Dendritic cell treated with granulocyte-macrophage colony-stimulating factor and Interleukin-4, amounts not matched to agents 40 ng/mL and 50 ng/mL, for 4 days (primary cell): ENCODE data around the gene UGT1A9.
"Not testable (repeated sequence)": the region's sequence is repeated elsewhere in the genome, so short reads cannot be mapped to it uniquely, and the experiment has no call there.

ENCODE experiments used
- H3K27ac Mint-ChIP-seq: one replicate; pipeline ENCODE4 v1.8.0; 2022; ENCODE audit warnings: mild to moderate bottlenecking, mixed read lengths
- H3K27me3 Mint-ChIP-seq: one replicate; pipeline ENCODE4 v1.8.0; 2022; ENCODE audit warnings: mild to moderate bottlenecking, mixed read lengths
- H3K36me3 Mint-ChIP-seq: one replicate; pipeline ENCODE4 v1.8.0; 2022; ENCODE audit warnings: low read depth, mixed read lengths
- H3K4me1 Mint-ChIP-seq: one replicate; pipeline ENCODE4 v1.8.0; 2022; ENCODE audit warnings: low read depth, mixed read lengths
- H3K4me3 Mint-ChIP-seq: one replicate; pipeline ENCODE4 v1.8.0; 2022; ENCODE audit warnings: mild to moderate bottlenecking, moderate library complexity, mixed read lengths
- H3K9me3 Mint-ChIP-seq: one replicate; pipeline ENCODE4 v1.8.0; 2022; ENCODE audit warnings: mixed read lengths
- intact Hi-C: fragments of 100-400 bp; cut with micrococcal nuclease; formaldehyde crosslinking; loops from one replicate; pipeline ENCODE4 v1.15.0; 2022

The UGT1A9 gene

GRCh38 chr2:233746475-233747282 is 75.0 kb downstream of the UGT1A9 start:
- Mint-ChIP-seq H3K27ac (no peak overlapping the region), H3K9me3 (peaks cover 24% of the 10 kb centered on the region), H3K4me3 (no peak overlapping the region), H3K27me3 (peaks cover 6% of the 10 kb centered on the region), H3K36me3 (no peaks in the 10 kb centered on the region), H3K4me1 (no peaks in the 10 kb centered on the region)
- intact Hi-C loops, result no loop called here

DNA sequence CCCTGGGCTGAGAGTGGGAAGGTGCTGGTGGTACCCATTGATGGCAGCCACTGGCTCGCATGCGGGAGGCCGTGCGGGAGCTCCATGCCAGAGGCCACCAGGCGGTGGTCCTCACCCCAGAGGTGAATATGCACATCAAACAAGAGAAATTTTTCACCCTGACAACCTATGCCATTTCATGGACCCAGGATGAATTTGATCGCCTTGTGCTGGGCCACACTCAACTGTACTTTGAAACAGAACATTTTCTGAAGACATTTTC is 75.5 kb downstream of the UGT1A9 start:
- H3K27ac Mint-ChIP-seq, result no peak overlapping the region
- no peaks in the 10 kb centered on the region for H3K36me3 Mint-ChIP-seq
- peaks cover 6% of the 10 kb centered on the region for H3K27me3 Mint-ChIP-seq
- H3K9me3 Mint-ChIP-seq, result peaks cover 29% of the 10 kb centered on the region
- no peaks in the 10 kb centered on the region for H3K4me1 Mint-ChIP-seq
- intact Hi-C loops, result no loop called here
- no peak overlapping the region for H3K4me3 Mint-ChIP-seq

DNA sequence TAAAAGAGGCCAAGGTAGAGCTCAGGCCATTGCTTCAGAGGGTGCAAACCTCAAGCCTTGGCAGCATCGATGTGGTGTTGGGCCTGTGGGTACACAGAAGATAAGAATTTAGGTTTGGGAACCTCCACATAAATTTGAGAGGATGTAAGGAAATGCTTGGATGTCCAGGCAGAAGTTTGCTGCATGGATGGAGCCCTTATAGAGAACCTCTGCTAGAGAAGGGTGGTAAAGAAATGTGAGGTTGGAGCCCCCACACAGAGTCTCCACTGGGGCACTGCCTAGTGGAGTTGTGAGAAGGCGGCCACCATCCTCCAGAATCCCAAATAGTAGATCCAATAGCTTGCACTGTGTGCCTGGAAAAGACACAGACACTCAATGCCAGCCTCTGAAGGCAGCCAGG is 79.0 kb downstream of the UGT1A9 start:
- H3K9me3 Mint-ChIP-seq, result peaks cover 29% of the 10 kb centered on the region
- H3K27me3 Mint-ChIP-seq, H3K27ac Mint-ChIP-seq, H3K4me3 Mint-ChIP-seq, H3K4me1 Mint-ChIP-seq, H3K36me3 Mint-ChIP-seq, intact Hi-C loops: not testable (repeated sequence)

DNA sequence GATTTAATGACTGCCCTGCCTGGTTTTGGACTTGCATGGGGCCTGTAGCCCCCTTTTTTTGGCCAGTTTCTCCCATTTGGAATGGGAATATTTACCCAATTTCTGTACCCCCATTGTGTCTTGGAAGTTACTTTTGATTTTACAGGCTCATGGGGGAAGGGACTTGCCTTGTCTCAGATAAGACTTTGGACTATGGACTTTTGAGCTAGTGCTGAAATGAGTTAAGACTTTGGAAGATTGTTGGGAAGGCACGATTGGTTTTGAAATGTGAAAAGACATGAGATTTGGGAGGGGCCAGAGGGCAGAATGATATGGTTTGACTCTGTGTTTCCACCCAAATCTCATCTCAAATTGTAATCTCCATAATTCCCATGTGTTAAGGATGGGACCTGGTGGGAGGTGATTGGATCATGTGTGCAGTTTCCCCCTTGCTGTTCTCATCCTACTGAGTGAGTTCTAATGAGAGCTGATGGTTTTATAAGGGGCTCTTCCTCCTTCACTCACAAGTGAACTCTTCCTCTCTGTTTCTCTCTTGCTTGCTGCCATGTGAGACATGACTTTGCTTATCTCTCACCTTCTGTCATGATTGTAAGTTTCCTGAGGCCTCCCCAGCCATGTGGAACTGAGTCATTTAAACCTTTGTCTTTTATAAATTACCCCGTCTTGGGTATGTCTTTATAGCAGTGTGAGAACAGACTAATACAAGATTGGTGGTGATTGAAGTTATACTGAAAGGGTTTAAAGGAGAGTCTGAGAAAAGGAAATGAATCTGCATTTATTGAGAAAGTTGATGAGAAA is 79.7 kb downstream of the UGT1A9 start:
- peaks cover 29% of the 10 kb centered on the region for H3K9me3 Mint-ChIP-seq
- H3K27me3 Mint-ChIP-seq, H3K36me3 Mint-ChIP-seq, H3K4me3 Mint-ChIP-seq, H3K27ac Mint-ChIP-seq, intact Hi-C loops, H3K4me1 Mint-ChIP-seq: not testable (repeated sequence)

DNA sequence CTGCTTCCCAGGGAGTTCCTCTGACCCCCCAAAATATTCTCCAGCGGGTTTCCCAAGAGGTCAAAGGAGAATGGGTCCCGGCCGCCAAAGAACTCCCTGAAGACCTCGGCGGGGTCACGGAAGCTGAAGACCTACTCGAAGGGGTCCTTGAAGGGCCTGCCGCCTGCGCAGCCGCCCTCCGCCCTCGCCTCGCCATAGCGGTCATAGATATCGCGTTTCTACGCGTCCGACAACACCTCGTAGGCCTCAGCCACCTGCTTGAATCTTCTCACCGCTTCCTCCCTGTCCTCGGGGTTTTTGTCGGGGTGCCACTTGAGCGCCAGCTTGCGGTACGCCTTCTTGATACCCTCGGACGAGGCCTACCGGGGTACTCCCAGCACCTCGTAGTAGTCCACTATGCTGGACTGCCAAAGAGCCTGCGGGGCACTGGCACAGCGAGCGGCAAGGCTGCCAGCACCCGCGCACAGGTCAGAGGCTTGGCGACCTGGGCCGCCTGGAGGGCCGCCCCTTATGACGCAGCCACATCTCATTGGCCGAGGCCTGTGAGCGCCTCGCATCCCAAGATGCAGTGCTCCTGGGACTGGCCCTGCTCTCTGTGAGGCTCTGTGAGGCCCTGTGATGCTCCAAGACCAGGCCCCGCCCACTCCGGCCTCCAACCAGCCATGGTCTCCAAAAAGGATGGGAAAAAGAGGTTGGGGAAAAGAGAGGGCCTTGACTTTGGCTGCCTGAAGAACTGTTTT is 83.3 kb downstream of the UGT1A9 start:
- H3K9me3 Mint-ChIP-seq, result peaks cover 21% of the 10 kb centered on the region
- intact Hi-C loops, result no loop called here
- H3K27ac Mint-ChIP-seq, result no peak overlapping the region
- no peaks in the 10 kb centered on the region for H3K36me3 Mint-ChIP-seq
- H3K27me3 Mint-ChIP-seq, result peaks cover 2% of the 10 kb centered on the region
- H3K4me3 Mint-ChIP-seq, result no peak overlapping the region
- no peaks in the 10 kb centered on the region for H3K4me1 Mint-ChIP-seq

- no peaks in the 10 kb centered on the region for H3K36me3 Mint-ChIP-seq
- H3K27me3 Mint-ChIP-seq, result peaks cover 2% of the 10 kb centered on the region
- H3K27ac Mint-ChIP-seq, result no peak overlapping the region
- intact Hi-C loops, result no loop called here
- H3K4me1 Mint-ChIP-seq, result no peaks in the 10 kb centered on the region
- H3K4me3 Mint-ChIP-seq, result no peak overlapping the region
- H3K9me3 Mint-ChIP-seq, result peaks cover 6% of the 10 kb centered on the region
Observed at GRCh38 chr2:233756429-233757081, 84.9 kb downstream of the UGT1A9 start.

GRCh38 chr2:233758141-233758540 is 86.4 kb downstream of the UGT1A9 start:
- Mint-ChIP-seq H3K9me3 (no peaks in the 10 kb centered on the region), H3K27me3 (peaks cover 2% of the 10 kb centered on the region), H3K36me3 (no peaks in the 10 kb centered on the region), H3K4me1 (no peaks in the 10 kb centered on the region), H3K4me3 (no peak overlapping the region), H3K27ac (no peak overlapping the region)
- intact Hi-C loops, result no loop called here

DNA sequence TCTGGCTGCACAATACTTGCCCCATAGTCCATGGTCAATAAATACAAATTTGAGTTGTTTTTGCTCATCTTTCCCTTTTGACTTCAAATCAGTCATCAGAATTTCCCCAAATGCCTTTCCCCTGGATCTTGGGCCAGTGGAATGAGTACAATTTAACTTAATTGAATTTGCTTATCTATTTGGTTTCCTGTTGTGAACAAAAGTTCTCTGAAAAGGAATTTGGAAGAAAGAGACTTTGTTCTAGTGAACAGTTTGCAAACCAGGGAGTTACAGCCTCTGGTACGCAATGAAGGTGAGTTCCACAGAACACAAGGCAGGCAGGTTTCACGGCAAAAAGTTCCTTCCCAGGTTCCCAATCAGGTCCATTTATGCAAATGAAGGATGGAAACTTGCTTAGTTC is 87.2 kb downstream of the UGT1A9 start:
- no peaks in the 10 kb centered on the region for H3K4me1 Mint-ChIP-seq
- H3K4me3 Mint-ChIP-seq, result no peak overlapping the region
- H3K27ac Mint-ChIP-seq, result no peak overlapping the region
- no peaks in the 10 kb centered on the region for H3K9me3 Mint-ChIP-seq
- H3K36me3 Mint-ChIP-seq, result no peaks in the 10 kb centered on the region
- peaks cover 4% of the 10 kb centered on the region for H3K27me3 Mint-ChIP-seq
- intact Hi-C loops, result no loop called here

- H3K9me3 Mint-ChIP-seq, result no peaks in the 10 kb centered on the region
- H3K36me3 Mint-ChIP-seq, result no peaks in the 10 kb centered on the region
- no peak within 1 kb of the TSS for H3K27ac Mint-ChIP-seq
- intact Hi-C loops, result no loop called here
- no peaks in the 10 kb centered on the region for H3K4me1 Mint-ChIP-seq
- no peak within 1 kb of the TSS for H3K4me3 Mint-ChIP-seq
- H3K27me3 Mint-ChIP-seq, result peaks cover 7% of the 10 kb centered on the region
Observed at GRCh38 chr2:233760043-233760442, 88.3 kb downstream of the UGT1A9 start, which contains the start of gene UGT1A1. Gene UGT1A1 (plus strand): TSS chr2:233760270. CDS start chr2:233760288, 18 bp downstream.

GRCh38 chr2:233761040-233761769 is 89.5 kb downstream of the UGT1A9 start:
- Mint-ChIP-seq H3K36me3 (no peaks in the 10 kb centered on the region), H3K4me3 (no peak overlapping the region), H3K27me3 (peaks cover 7% of the 10 kb centered on the region)

DNA sequence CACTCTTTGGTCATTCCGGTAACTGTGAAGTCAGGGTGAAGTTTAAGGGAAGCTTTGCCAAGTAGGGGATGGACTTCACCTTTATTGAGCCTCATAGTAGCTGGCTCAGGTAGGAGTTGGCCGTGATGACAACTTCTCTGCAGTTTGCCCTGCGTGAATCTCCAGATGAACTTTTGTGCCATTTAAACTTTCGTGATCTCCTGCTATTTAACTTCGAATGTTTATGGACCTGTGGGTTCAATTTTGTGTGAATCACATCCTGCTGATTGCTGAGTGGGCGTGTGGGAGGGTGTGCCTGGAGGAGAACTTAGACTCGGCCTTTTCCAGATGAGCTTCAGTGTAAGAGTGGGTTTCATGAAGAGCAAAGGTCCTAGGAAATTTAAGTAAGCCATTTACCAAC is 92.6 kb downstream of the UGT1A9 start:
- intact Hi-C loops, result no loop called here
- H3K9me3 Mint-ChIP-seq, result peaks cover 8% of the 10 kb centered on the region
- peaks cover 7% of the 10 kb centered on the region for H3K27me3 Mint-ChIP-seq
- no peak overlapping the region for H3K27ac Mint-ChIP-seq
- no peak overlapping the region for H3K4me3 Mint-ChIP-seq
- H3K4me1 Mint-ChIP-seq, result no peaks in the 10 kb centered on the region
- no peaks in the 10 kb centered on the region for H3K36me3 Mint-ChIP-seq

More at GRCh38 chr2:233761040-233761769, 89.5 kb downstream of the UGT1A9 start:
- Mint-ChIP-seq H3K9me3 (peaks cover 3% of the 10 kb centered on the region), H3K27ac (no peak overlapping the region), H3K4me1 (no peaks in the 10 kb centered on the region)
- intact Hi-C loops, result no loop called here

DNA sequence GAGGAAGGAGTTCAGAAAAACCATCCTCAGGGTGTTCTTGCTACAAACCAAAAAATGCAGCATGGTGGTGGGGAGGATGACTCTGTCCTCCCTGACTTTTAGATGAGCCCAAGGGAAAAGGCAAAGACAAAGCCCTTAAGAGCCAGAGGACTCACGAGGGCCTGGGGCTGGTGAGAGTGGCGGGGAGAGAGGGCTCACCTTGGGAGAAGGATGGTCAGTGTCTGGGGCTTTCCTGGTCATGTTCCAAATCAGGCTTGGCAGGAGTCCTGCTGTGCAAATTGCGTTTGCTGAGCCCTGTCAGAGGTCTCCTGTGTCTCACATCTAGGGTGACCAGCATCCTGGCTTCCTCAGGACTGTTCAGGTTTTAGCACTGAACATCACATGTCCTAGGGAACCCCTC is 93.1 kb downstream of the UGT1A9 start:
- intact Hi-C loops, result no loop called here
- H3K36me3 Mint-ChIP-seq, result no peaks in the 10 kb centered on the region
- peaks cover 8% of the 10 kb centered on the region for H3K9me3 Mint-ChIP-seq
- H3K4me3 Mint-ChIP-seq, result no peak overlapping the region
- no peaks in the 10 kb centered on the region for H3K4me1 Mint-ChIP-seq
- H3K27me3 Mint-ChIP-seq, result peaks cover 7% of the 10 kb centered on the region
- H3K27ac Mint-ChIP-seq, result no peak overlapping the region

- intact Hi-C loops, result no loop called here
- Mint-ChIP-seq H3K4me3 (no peak overlapping the region), H3K27ac (no peak overlapping the region), H3K9me3 (peaks cover 8% of the 10 kb centered on the region), H3K27me3 (peaks cover 7% of the 10 kb centered on the region), H3K4me1 (no peaks in the 10 kb centered on the region), H3K36me3 (no peaks in the 10 kb centered on the region)
Observed at GRCh38 chr2:233766416-233766815, 94.7 kb downstream of the UGT1A9 start.
